K562 (cell line): ENCODE results near the gene NUP214. TPM values are rescaled to one million over a fixed set of nuclear protein-coding genes. Genes with fewer than 3 reads are reported as not detected.

Experiments
- ATAC-seq: fragments of 200-7000 bp; cut with Tn5 transposase; 3 replicates; pipeline ENCODE4 v1.9.1; 2020; ENCODE audit warnings: moderate library complexity
- BruUV-seq: library from RNA; stranded (reverse); fragments of 400-500 nt; replicated peaks from 2 replicates; lab custom pipeline; 2021; lab: Mats Ljungman, UMichigan
- CTCF ChIA-PET: fragments of 300-600 bp; formaldehyde crosslinking; extraction: SDS; loops from one replicate; lab custom pipeline; 2021; ENCODE audit warnings: low intra/inter-chr PET ratio; lab: Yijun Ruan, JAX
- POLR2A ChIA-PET: fragments of 300-600, 350-650 bp; sonication (Branson Sonifier 250); formaldehyde crosslinking; extraction: SDS; loops from one replicate; lab custom pipeline; 2021; ENCODE audit warnings: antibody characterized with exemption, inconsistent platforms; lab: Yijun Ruan, JAX
- DNase-seq, 4 experiments: peaks; one replicate each; pipeline versions ENCODE4 v3.0.0 to v3.0.0-alpha.2; 2011 to 2018; ENCODE audit warnings: low spot score in 3 of 4, mixed read lengths in 3 of 4; ENCODE audit errors: extremely low read depth in 1 of 4
- FAIRE-seq: peaks from 2 replicates; lab custom pipeline; 2011; peaks lifted over from hg19 to GRCh38; lab: Jason Lieb, UNC
- H2AFZ ChIP-seq: 2 replicates; pipeline ENCODE4 v1.6.0; 2011; ENCODE audit warnings: low read depth, low read length, control low read depth, inconsistent platforms
- H3K27ac ChIP-seq: fragments of 200-600 bp; 3 replicates; pipeline ENCODE4 v1.8.0; 2011; ENCODE audit warnings: low read depth, mild to moderate bottlenecking, control low read depth, inconsistent platforms, low read length, moderate library complexity, mixed read lengths; ENCODE audit errors: extremely low read depth
- H3K27me3 ChIP-seq, 2 experiments: fragments of 300-600 bp in 1 of 2; 2 replicates in 1 of 2; 3 replicates in 1 of 2; pipeline versions ENCODE4 v1.6.0 to v1.8.0; 2011; ENCODE audit warnings: inconsistent platforms in 2 of 2, low read length in 2 of 2, mild to moderate bottlenecking in 1 of 2, mixed read lengths in 1 of 2, moderate library complexity in 1 of 2; ENCODE audit not compliant: control insufficient read depth in 2 of 2, insufficient read depth in 2 of 2
- H3K36me3 ChIP-seq: fragments of 300-600 bp; 3 replicates; pipeline ENCODE4 v1.8.0; 2011; ENCODE audit warnings: mild to moderate bottlenecking, low read length, inconsistent platforms; ENCODE audit not compliant: control insufficient read depth, insufficient read depth
- H3K4me1 ChIP-seq, 2 experiments: fragments of 200-600 bp in 1 of 2; replicated peaks in 1 of 2; 2 replicates in 1 of 2; 3 replicates in 1 of 2; pipeline versions ENCODE4 v1.5.1 to v1.8.0; 2011; ENCODE audit warnings: inconsistent platforms in 2 of 2, low read length in 2 of 2, mild to moderate bottlenecking in 1 of 2, mixed read lengths in 1 of 2, moderate library complexity in 1 of 2; ENCODE audit not compliant: control insufficient read depth in 2 of 2, insufficient read depth in 2 of 2
- H3K4me2 ChIP-seq: 2 replicates; pipeline ENCODE4 v1.6.1; 2011; ENCODE audit warnings: low read length, control low read depth, inconsistent platforms, mixed read lengths; ENCODE audit not compliant: insufficient read depth
- H3K4me3 ChIP-seq: fragments of 200-600 bp; sonication (generic), shearing (Covaris generic); 2 replicates; pipeline ENCODE4 v1.5.1; 2016; ENCODE audit warnings: control low read depth, inconsistent platforms
- H3K79me2 ChIP-seq: fragments of 200-600 bp; 3 replicates; pipeline ENCODE4 v1.8.0; 2011; ENCODE audit warnings: low read length, inconsistent platforms; ENCODE audit not compliant: control insufficient read depth, insufficient read depth
- H3K9ac ChIP-seq, 2 experiments: 2 replicates each; pipeline versions ENCODE4 v1.6.0 to v1.6.1; 2011; ENCODE audit warnings: low read depth in 2 of 2, low read length in 2 of 2, control low read depth in 1 of 2, inconsistent platforms in 1 of 2, mild to moderate bottlenecking in 1 of 2, mixed read lengths in 1 of 2; ENCODE audit not compliant: insufficient read depth in 1 of 2
- H3K9me1 ChIP-seq: one replicate; pipeline ENCODE4 v1.6.0; 2011; ENCODE audit warnings: inconsistent platforms, mild to moderate bottlenecking, low read length, moderate library complexity; ENCODE audit not compliant: control insufficient read depth, insufficient read depth
- H3K9me3 ChIP-seq: replicated peaks from 2 replicates; pipeline ENCODE4 v1.5.1; 2011; ENCODE audit warnings: low read depth, low read length, inconsistent platforms; ENCODE audit not compliant: control insufficient read depth, insufficient read depth
- H4K20me1 ChIP-seq: replicated peaks from 2 replicates; pipeline ENCODE4 v1.6.1; 2011; ENCODE audit warnings: low read length, inconsistent platforms, mixed read lengths; ENCODE audit not compliant: control insufficient read depth, insufficient read depth
- ATF3 ChIP-seq, 2 experiments: fragments of 450-650 bp in 1 of 2; sonication (generic) in 1 of 2; formaldehyde crosslinking in 1 of 2; IDR thresholded peaks in 1 of 2; conservative IDR thresholded peaks in 1 of 2; 2 replicates each; pipeline versions ENCODE4 v1.6.1 to v1.8.1; 2016 to 2023; ENCODE audit warnings: mild to moderate bottlenecking in 2 of 2, moderate library complexity in 2 of 2, inconsistent platforms in 1 of 2, missing genetic modification reagents in 1 of 2
- BCLAF1 ChIP-seq, 2 experiments: fragments of 450-650 bp in 1 of 2; IDR thresholded peaks; 2 replicates each; pipeline ENCODE4 v1.6.1; 2011 to 2017; ENCODE audit warnings: low read depth in 2 of 2, antibody characterized with exemption in 1 of 2, borderline replicate concordance in 1 of 2, low read length in 1 of 2, mild to moderate bottlenecking in 1 of 2, mixed read lengths in 1 of 2; ENCODE audit not compliant: control insufficient read depth in 1 of 2
- WGBS: fragments of 100-300 bp; shearing (Covaris generic); methylation state at CpG from one replicate; pipeline ENCODE4 v1.1.6; 2016; ENCODE audit warnings: low coverage, mixed read lengths; ENCODE audit not compliant: insufficient coverage; ENCODE audit errors: missing lambda C conversion rate; 5-methylcytosine and 5-hydroxymethylcytosine counted together
- in situ Hi-C: fragments of 300-500 bp; cut with MboI; formaldehyde crosslinking; loops from 4 replicates; pipeline ENCODE4 v1.15.0; 2018; ENCODE audit warnings: inconsistent platforms, mixed read lengths
- intact Hi-C: fragments of 100-400 bp; cut with micrococcal nuclease; formaldehyde crosslinking; loops from 2 replicates; pipeline ENCODE4 v1.14.2; 2022
- polyA plus RNA-seq, 8 experiments: library from polyadenylated mRNA; depleted of rRNA in 4 of 8; stranded (reverse) in 5 of 8; unstranded in 3 of 8; fragments of >200 nt; fragmentation: Nextera tagmentation in 2 of 8; fragmentation: Illumina TruSeq in 1 of 8; extraction: Ambion mirVana in 2 of 8; extraction: Trizol in 1 of 8; gene quantifications; 2 replicates each; pipeline versions ENCODE4 v1.2.1 to v1.2.3, GENCODE V29; 2011 to 2014; ENCODE audit warnings: inconsistent platforms in 1 of 8, missing spikeins in 1 of 8
- total RNA-seq, 7 experiments: library from RNA; depleted of rRNA in 6 of 7; stranded (reverse); fragments of >200 nt in 6 of 7; fragmentation: Illumina TruSeq in 2 of 7; extraction: Trizol in 2 of 7; gene quantifications; 2 replicates each; pipeline versions ENCODE4 v1.2.1 to v1.2.3, GENCODE V29; 2011 to 2021; ENCODE audit warnings: low replicate concordance in 1 of 7

Gene NUP214
- total and polyA plus RNA-seq, 9 of the 15 experiments (the other 6 are each of a cell fraction or from before 2014, with no cell fraction given) = 56.9 to 332 (median 97.1) TPM

- Histone ChIP-seq H3K27me3 (no peaks in the 10 kb centered on the region), H3K9ac (peak overlapping the region; percentile 83 to 93), H3K27ac (peak overlapping the region; percentile 75), H3K4me1 (peaks cover 59 to 90% of the 10 kb centered on the region in 2 experiments), H3K9me3 (no peaks in the 10 kb centered on the region), H3K79me2 (peaks cover 74% of the 10 kb centered on the region), H3K36me3 (peaks cover 31% of the 10 kb centered on the region), H3K4me2 (peak overlapping the region; percentile 95), H2AFZ (peak overlapping the region; percentile 90), H3K4me3 (peak overlapping the region; percentile 65), H4K20me1 (0 out of 2 replicates have a peak, but pooled peaks cover 3% of the 10 kb centered on the region), H3K9me1 (peaks cover 11% of the 10 kb centered on the region)
- CTCF ChIA-PET = interaction anchor here (0.5 kb wide), 1 partner anchor 108 kb away, joined by 3 read pairs; no protein-coding TSS in a partner anchor
- no peak for TF ChIP-seq BCLAF1 (IDR thresholded peaks at IDR 0.05; ENCODE audit: borderline replicate concordance in 1 of 2, control insufficient read depth in 1 of 2, low read depth in 2 of 2, low read length in 1 of 2)
- no peak for TF ChIP-seq ATF3 (IDR thresholded peaks at IDR 0.05)
- TF ChIP-seq ATF3 (CRISPR knock-in tag; conservative IDR thresholded peaks at IDR 0.05) = 0 out of 2 replicates have a peak, but pooled peaks have one; percentile 36
- POLR2A ChIA-PET = interaction anchor here (0.6 to 14.6 kb wide), 13 partner anchors 8 to 176 kb away, joined by 3 to 338 read pairs (median 4); partner anchors contain the start of gene NUP214
- WGBS = 18% methylated on average over 18 of the region's 18 CpGs
- no peak for FAIRE-seq
- intact Hi-C loops = loop anchor here (1.0 to 5.0 kb wide), 4 partner anchors 97 to 218 kb away; partner anchors contain the start of gene NUP214
- peak; percentile 66 to 88 (median 76) for DNase-seq
- in situ Hi-C loops = no loop called here
- peak; percentile 35 for ATAC-seq
- no TSS peak for BruUV-seq
Observed at GRCh38 chr9:131274674-131275331, 149.4 kb downstream of the NUP214 start.
